ENCODE measurements around the gene COL26A1. TPM values are rescaled to one million over a fixed set of nuclear protein-coding genes. Genes with fewer than 3 reads are reported as not detected.

The COL26A1 gene
- polyA plus RNA-seq, 1 donor from 2014 or later, result 36.6 TPM

GRCh38 chr7:101575168-101575567, 212.5 kb downstream of the COL26A1 start:
- H3K9me3 ChIP-seq (ENCODE audit: low read length), result peaks cover 5% of the 10 kb centered on the region
- H3K27ac ChIP-seq (ENCODE audit: low read length), result no peak overlapping the region
- no peak overlapping the region for H3K4me3 ChIP-seq (ENCODE audit: low read length)
- no peak overlapping the region for H2AFZ ChIP-seq (ENCODE audit: low read depth, low read length)
- no peaks in the 10 kb centered on the region for H3K27me3 ChIP-seq (ENCODE audit: insufficient read depth, low read depth, low read length)
- no peak overlapping the region for H3K9ac ChIP-seq (ENCODE audit: low read length)
- H4K20me1 ChIP-seq (ENCODE audit: insufficient read depth), result no peaks in the 10 kb centered on the region
- no peaks in the 10 kb centered on the region for H3K79me2 ChIP-seq (replicated peaks; ENCODE audit: insufficient read depth, low read length)
- H3K36me3 ChIP-seq (ENCODE audit: insufficient read depth, low read length), result no peaks in the 10 kb centered on the region
- no peaks in the 10 kb centered on the region for H3F3A ChIP-seq (ENCODE audit: insufficient read depth, low read length, poor library complexity, severe bottlenecking)
- no peak overlapping the region for H3K4me2 ChIP-seq (ENCODE audit: low read length)
- H3K9me2 ChIP-seq (ENCODE audit: insufficient read depth, low read length), result no peaks in the 10 kb centered on the region
- TF ChIP-seq SMC3 (conservative IDR thresholded peaks at IDR 0.05; ENCODE audit: poor library complexity), result no peak
- TF ChIP-seq RAD21 (conservative IDR thresholded peaks at IDR 0.05), result no peak
- no peak for TF ChIP-seq EP300 (conservative IDR thresholded peaks at IDR 0.05; ENCODE audit: poor library complexity, severe bottlenecking)
- TF ChIP-seq TAF1 (IDR thresholded peaks at IDR 0.05; ENCODE audit: low read depth), result no peak
- TF ChIP-seq MXI1 (conservative IDR thresholded peaks at IDR 0.05; ENCODE audit: poor library complexity, severe bottlenecking), result no peak
- no peak for TF ChIP-seq EZH2 (IDR thresholded peaks at IDR 0.05; ENCODE audit: borderline replicate concordance, insufficient read depth, low read length, poor library complexity, severe bottlenecking)
- TF ChIP-seq CTCF (IDR thresholded peaks at IDR 0.05; ENCODE audit: poor library complexity, severe bottlenecking), result no peak
- TF ChIP-seq POLR2AphosphoS5 (IDR thresholded peaks at IDR 0.05), result no peak
- no peak for TF ChIP-seq REST (IDR thresholded peaks at IDR 0.05; ENCODE audit: borderline replicate concordance)

- Histone ChIP-seq H3F3A (ENCODE audit: insufficient read depth, low read length, poor library complexity, severe bottlenecking) (no peaks in the 10 kb centered on the region), H3K4me2 (ENCODE audit: low read length) (no peak overlapping the region), H2AFZ (ENCODE audit: low read depth, low read length) (no peak overlapping the region), H3K79me2 (replicated peaks; ENCODE audit: insufficient read depth, low read length) (no peaks in the 10 kb centered on the region), H3K9me3 (ENCODE audit: low read length) (peaks cover 5% of the 10 kb centered on the region), H3K27me3 (ENCODE audit: insufficient read depth, low read depth, low read length) (no peaks in the 10 kb centered on the region), H3K4me3 (ENCODE audit: low read length) (no peak overlapping the region), H3K9ac (ENCODE audit: low read length) (no peak overlapping the region), H3K36me3 (ENCODE audit: insufficient read depth, low read length) (no peaks in the 10 kb centered on the region), H3K27ac (ENCODE audit: low read length) (no peak overlapping the region), H4K20me1 (ENCODE audit: insufficient read depth) (no peaks in the 10 kb centered on the region), H3K9me2 (ENCODE audit: insufficient read depth, low read length) (no peaks in the 10 kb centered on the region)
- TF ChIP-seq SMC3 (conservative IDR thresholded peaks at IDR 0.05; ENCODE audit: poor library complexity) (no peak), POLR2AphosphoS5 (IDR thresholded peaks at IDR 0.05) (no peak), REST (IDR thresholded peaks at IDR 0.05; ENCODE audit: borderline replicate concordance) (no peak), RAD21 (conservative IDR thresholded peaks at IDR 0.05) (no peak), MXI1 (conservative IDR thresholded peaks at IDR 0.05; ENCODE audit: poor library complexity, severe bottlenecking) (no peak), EZH2 (IDR thresholded peaks at IDR 0.05; ENCODE audit: borderline replicate concordance, insufficient read depth, low read length, poor library complexity, severe bottlenecking) (no peak), CTCF (IDR thresholded peaks at IDR 0.05; ENCODE audit: poor library complexity, severe bottlenecking) (no peak), EP300 (conservative IDR thresholded peaks at IDR 0.05; ENCODE audit: poor library complexity, severe bottlenecking) (no peak), TAF1 (IDR thresholded peaks at IDR 0.05; ENCODE audit: low read depth) (no peak)
Observed at GRCh38 chr7:101575721-101576120, 213.0 kb downstream of the COL26A1 start.

Measured in neural cell (in vitro differentiated cells).